Neuronal stem cell (in vitro differentiated cells): ENCODE data around the gene STX1B.
"Not testable (repeated sequence)": the region's sequence is repeated elsewhere in the genome, so short reads cannot be mapped to it uniquely, and the experiment has no call there.

Experiments used
- DNase-seq: peaks from one replicate; pipeline ENCODE4 v3.0.0-alpha.2; 2013; ENCODE audit warnings: low spot score
- H2AFZ ChIP-seq: one replicate; pipeline ENCODE4 v1.6.1; 2013; ENCODE audit warnings: mild to moderate bottlenecking, low read length, inconsistent platforms
- H2AK5ac ChIP-seq: 2 replicates; pipeline ENCODE4 v1.6.1; 2013; ENCODE audit warnings: low read depth, mild to moderate bottlenecking, inconsistent platforms, low read length, moderate library complexity, mixed read lengths
- H2BK120ac ChIP-seq: 2 replicates; pipeline ENCODE4 v1.6.1; 2013; ENCODE audit warnings: low read depth, mild to moderate bottlenecking, inconsistent platforms, low read length, moderate library complexity, mixed read lengths
- H2BK12ac ChIP-seq: one replicate; pipeline ENCODE4 v1.6.1; 2013; ENCODE audit warnings: low read length, inconsistent platforms
- H2BK15ac ChIP-seq: 2 replicates; pipeline ENCODE4 v1.6.1; 2013; ENCODE audit warnings: mild to moderate bottlenecking, low read length, inconsistent platforms, mixed read lengths
- H2BK5ac ChIP-seq: one replicate; pipeline ENCODE4 v1.6.1; 2013; ENCODE audit warnings: inconsistent platforms, mild to moderate bottlenecking, low read length, moderate library complexity
- H3K14ac ChIP-seq: one replicate; pipeline ENCODE4 v1.6.1; 2013; ENCODE audit warnings: low read length, inconsistent platforms
- H3K18ac ChIP-seq: 2 replicates; pipeline ENCODE4 v1.6.1; 2013; ENCODE audit warnings: low read length, inconsistent platforms
- H3K23ac ChIP-seq: 2 replicates; pipeline ENCODE4 v1.6.1; 2013; ENCODE audit warnings: low read depth, mild to moderate bottlenecking, mixed read lengths, low read length, inconsistent platforms; ENCODE audit not compliant: poor library complexity
- H3K27ac ChIP-seq: replicated peaks from 3 replicates; pipeline ENCODE4 v1.5.1; 2013; ENCODE audit warnings: low read length, inconsistent platforms
- H3K27me3 ChIP-seq, 3 experiments: 2 replicates each; pipeline ENCODE4 v1.6.1; 2013; ENCODE audit warnings: low read length in 3 of 3, mild to moderate bottlenecking in 2 of 3, inconsistent platforms in 1 of 3, low read depth in 1 of 3, mixed read lengths in 1 of 3, moderate library complexity in 1 of 3; ENCODE audit not compliant: control insufficient read depth in 3 of 3, insufficient read depth in 3 of 3
- H3K36me3 ChIP-seq, 2 donors: replicated peaks in 1 of 2; 2 replicates each; pipeline ENCODE4 v1.6.1; 2013; ENCODE audit warnings: low read length in 2 of 2; ENCODE audit not compliant: control insufficient read depth in 2 of 2, insufficient read depth in 2 of 2
- H3K4ac ChIP-seq: 2 replicates; pipeline ENCODE4 v1.6.1; 2013; ENCODE audit warnings: inconsistent platforms, mild to moderate bottlenecking, low read length, moderate library complexity
- H3K4me1 ChIP-seq, 2 donors: 1 replicate in 1 of 2; 2 replicates in 1 of 2; pipeline ENCODE4 v1.6.1; 2013; ENCODE audit warnings: low read length in 2 of 2, low read depth in 1 of 2; ENCODE audit not compliant: control insufficient read depth in 2 of 2, insufficient read depth in 1 of 2
- H3K4me2 ChIP-seq: one replicate; pipeline ENCODE4 v1.6.1; 2013; ENCODE audit warnings: mild to moderate bottlenecking, low read length, inconsistent platforms; ENCODE audit not compliant: insufficient read depth, poor library complexity, severe bottlenecking
- H3K4me3 ChIP-seq, 2 donors: 2 replicates each; pipeline ENCODE4 v1.5.1; 2013; ENCODE audit warnings: low read length in 2 of 2, mild to moderate bottlenecking in 2 of 2, inconsistent platforms in 1 of 2, moderate library complexity in 1 of 2
- H3K79me1 ChIP-seq: one replicate; pipeline ENCODE4 v1.6.1; 2013; ENCODE audit warnings: low read depth, mild to moderate bottlenecking, inconsistent platforms, low read length, moderate library complexity
- H3K9ac ChIP-seq: one replicate; pipeline ENCODE4 v1.6.1; 2013; ENCODE audit warnings: mild to moderate bottlenecking, low read depth, low read length, inconsistent platforms; ENCODE audit not compliant: poor library complexity
- H3K9me3 ChIP-seq, 2 donors: replicated peaks in 1 of 2; 2 replicates each; pipeline versions ENCODE3 to v1.6.1; 2013; ENCODE audit warnings: low read length in 2 of 2, mild to moderate bottlenecking in 2 of 2, inconsistent platforms in 1 of 2, low read depth in 1 of 2, mixed read lengths in 1 of 2, moderate library complexity in 1 of 2; ENCODE audit not compliant: control insufficient read depth in 2 of 2, insufficient read depth in 1 of 2
- H4K8ac ChIP-seq: one replicate; pipeline ENCODE4 v1.6.1; 2013; ENCODE audit warnings: low read depth, mild to moderate bottlenecking, inconsistent platforms, low read length, moderate library complexity
- H4K91ac ChIP-seq: one replicate; pipeline ENCODE4 v1.6.1; 2013; ENCODE audit warnings: low read length, low read depth, mild to moderate bottlenecking, inconsistent platforms; ENCODE audit not compliant: poor library complexity
- WGBS, 2 donors: extraction: QIAGEN DNeasy Blood & Tissue Kit; methylation state at CpG; one replicate each; pipeline ENCODE4 v1.1.7; 2013; ENCODE audit warnings: missing lambda C conversion rate in 2 of 2, mixed read lengths in 1 of 2; ENCODE audit not compliant: insufficient read length in 2 of 2, insufficient replicate concordance in 1 of 2; ENCODE audit errors: extremely low coverage in 2 of 2; 5-methylcytosine and 5-hydroxymethylcytosine counted together

Gene STX1B

GRCh38 chr16:31016018-31016417 lies 5.6 kb upstream of the STX1B start:
- H3K79me1 ChIP-seq = no peaks in the 10 kb centered on the region
- H3K18ac ChIP-seq = no peak overlapping the region
- H3K27me3 ChIP-seq = peaks cover 0 to 3% (median 3%) of the 10 kb centered on the region in 3 experiments
- H4K91ac ChIP-seq = no peak overlapping the region
- H3K4me2 ChIP-seq = no peak overlapping the region
- no peak overlapping the region for H3K27ac ChIP-seq
- no peak overlapping the region for H2AK5ac ChIP-seq
- no peaks in the 10 kb centered on the region for H3K36me3 ChIP-seq
- H3K4me1 ChIP-seq = peaks cover 0 to 1% of the 10 kb centered on the region in 2 donors
- no peak for DNase-seq
- peak overlapping the region; percentile 4 for H2AFZ ChIP-seq
- no peak overlapping the region for H2BK5ac ChIP-seq
- H3K14ac ChIP-seq = no peak overlapping the region
- no peak overlapping the region for H2BK120ac ChIP-seq
- H4K8ac ChIP-seq = no peak overlapping the region
- no peak overlapping the region for H3K9ac ChIP-seq
- H3K23ac ChIP-seq = no peak overlapping the region
- no peak overlapping the region for H2BK15ac ChIP-seq
- H3K4me3 ChIP-seq = no peak overlapping the region
- H2BK12ac ChIP-seq = no peak overlapping the region
- WGBS, 2 donors = no CpG with 5 or more reads among the region's 6 CpGs
- no peak overlapping the region for H3K4ac ChIP-seq
- H3K9me3 ChIP-seq = no peaks in the 10 kb centered on the region

DNA sequence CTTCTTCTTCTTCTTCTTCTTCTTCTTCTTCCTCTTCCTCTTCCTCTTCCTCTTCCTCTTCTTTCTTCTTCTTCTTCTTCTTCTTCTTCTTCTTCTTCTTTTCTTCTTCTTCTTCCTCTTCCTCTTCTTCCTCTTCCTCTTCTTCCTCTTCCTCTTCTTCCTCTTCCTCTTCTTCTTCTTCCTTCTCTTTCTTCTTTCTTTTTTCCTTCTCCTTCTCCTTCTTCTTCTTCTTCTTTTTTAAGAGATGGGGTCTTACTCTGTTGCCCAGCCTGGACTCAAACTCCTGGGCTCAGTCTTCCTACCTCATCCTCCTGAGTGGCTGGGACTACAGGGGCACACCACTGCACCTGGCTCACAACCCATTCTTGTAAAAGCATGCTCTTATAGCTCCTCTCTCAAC lies 2.9 kb upstream of the STX1B start:
- H2BK120ac ChIP-seq, H2BK5ac ChIP-seq, H3K36me3 ChIP-seq, H3K79me1 ChIP-seq, H3K4ac ChIP-seq, H3K27ac ChIP-seq, H4K91ac ChIP-seq, H3K9me3 ChIP-seq, H3K27me3 ChIP-seq, H2AFZ ChIP-seq, H2BK15ac ChIP-seq, H3K9ac ChIP-seq, H4K8ac ChIP-seq, H3K4me1 ChIP-seq, H3K14ac ChIP-seq, H3K4me3 ChIP-seq, H3K4me2 ChIP-seq, H3K23ac ChIP-seq, H2BK12ac ChIP-seq, DNase-seq, H2AK5ac ChIP-seq, H3K18ac ChIP-seq: not testable (repeated sequence)

DNA sequence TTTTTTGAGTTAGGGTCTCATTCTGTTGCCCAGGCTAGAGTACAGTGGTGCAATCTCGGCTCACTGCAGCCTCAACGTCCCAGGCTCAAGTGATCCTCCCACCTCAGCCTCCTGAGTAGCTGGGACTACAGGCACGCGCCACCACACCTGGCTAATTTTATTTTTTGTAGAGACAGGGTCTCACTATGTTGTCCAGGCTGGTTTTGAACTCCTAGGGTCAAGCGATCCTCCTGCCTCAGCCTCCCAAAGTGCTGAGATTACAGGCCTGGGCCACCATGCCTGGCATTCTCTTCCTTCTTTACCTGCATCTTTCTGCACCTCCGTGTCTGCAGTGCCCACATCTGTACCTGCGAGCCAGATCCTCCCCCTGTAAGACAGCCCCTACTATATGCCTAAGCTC lies 1.4 kb upstream of the STX1B start:
- H2BK12ac ChIP-seq, H4K8ac ChIP-seq, H3K4me3 ChIP-seq, H2BK5ac ChIP-seq, H2BK120ac ChIP-seq, H2AFZ ChIP-seq, H3K4me2 ChIP-seq, H3K14ac ChIP-seq, H2AK5ac ChIP-seq, H3K9ac ChIP-seq, DNase-seq, H3K79me1 ChIP-seq, H3K23ac ChIP-seq, H3K4ac ChIP-seq, H3K4me1 ChIP-seq, H3K9me3 ChIP-seq, H3K36me3 ChIP-seq, H3K27me3 ChIP-seq, H3K18ac ChIP-seq, H3K27ac ChIP-seq, H4K91ac ChIP-seq: not testable (repeated sequence)
- H2BK15ac ChIP-seq = peak overlapping the region; percentile 19
- no CpG with 5 or more reads among the region's 7 CpGs for WGBS, 2 donors

DNA sequence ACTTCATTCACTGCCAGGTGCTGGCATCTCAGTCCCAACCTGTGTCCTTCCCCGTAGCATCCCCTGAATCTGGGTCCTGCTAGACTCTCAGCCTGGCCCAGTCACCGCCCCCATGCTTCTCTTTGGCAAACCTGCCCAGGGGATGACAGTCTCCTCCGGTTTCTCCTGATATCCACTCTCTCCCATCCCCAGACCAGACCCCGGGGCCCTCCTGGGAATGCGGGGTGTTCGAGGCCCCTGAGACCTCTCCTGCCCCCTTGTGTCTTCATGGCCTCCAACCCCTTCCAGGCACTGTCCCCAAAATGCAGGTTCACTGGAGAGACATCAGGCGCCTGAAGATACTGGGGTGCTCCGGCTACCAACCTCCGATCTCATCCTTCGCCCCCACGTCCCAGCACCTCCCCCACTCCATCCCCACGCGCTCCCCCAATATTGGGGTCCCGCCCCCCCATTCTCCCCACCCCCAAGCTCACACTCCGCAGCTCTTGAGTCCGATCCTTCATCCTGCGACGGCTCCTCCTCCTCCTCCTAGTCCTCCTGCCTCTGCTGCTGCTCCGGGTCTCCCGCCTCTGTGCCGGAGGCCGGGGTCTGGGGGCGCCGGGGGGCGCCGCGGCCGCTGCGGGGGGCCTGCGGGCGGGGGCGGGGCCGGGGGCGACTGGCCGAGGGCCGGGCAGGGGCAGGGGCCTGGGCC lies 399 bp downstream of the STX1B start:
- Histone ChIP-seq H2AK5ac (no peak overlapping the region), H3K14ac (peak overlapping the region; percentile 3), H2BK5ac (no peak overlapping the region), H3K9ac (peak overlapping the region; percentile 71), H3K79me1 (no peaks in the 10 kb centered on the region), H3K23ac (peak overlapping the region; percentile 35), H3K4me1 (peaks cover 13 to 18% of the 10 kb centered on the region in 2 donors), H3K9me3 (no peaks in the 10 kb centered on the region), H3K18ac (peak overlapping the region; percentile 5), H2BK12ac (no peak overlapping the region), H2BK15ac (no peak overlapping the region), H3K27me3 (peaks cover 0 to 3% (median 3%) of the 10 kb centered on the region in 3 experiments), H4K8ac (no peak overlapping the region), H2AFZ (peak overlapping the region; percentile 94), H3K4me3 (peak overlapping the region; percentile 54 to 72), H2BK120ac (no peak overlapping the region), H3K36me3 (no peaks in the 10 kb centered on the region), H3K27ac (no peak overlapping the region), H3K4ac (no peak overlapping the region), H3K4me2 (peak overlapping the region; percentile 45), H4K91ac (no peak overlapping the region)
- DNase-seq = no peak
- WGBS, 2 donors = no CpG with 5 or more reads among the region's 36 CpGs
